Hepatic stellate cell (primary cell): ENCODE results near the gene SPSB1.
"Not testable (repeated sequence)": the region's sequence is repeated elsewhere in the genome, so short reads cannot be mapped to it uniquely, and the experiment has no call there.

Source experiments
- DNase-seq: peaks from one replicate; pipeline ENCODE4 v3.0.0; 2011; ENCODE audit warnings: low spot score

The SPSB1 gene

GRCh38 chr1:9366943-9367780 lies 74.5 kb downstream of the SPSB1 start:
- no peak for DNase-seq

- DNase-seq = no peak
Measured at GRCh38 chr1:9367806-9368205, 75.1 kb downstream of the SPSB1 start.

- DNase-seq = no peak
Measured at GRCh38 chr1:9368356-9368755, 75.7 kb downstream of the SPSB1 start.

GRCh38 chr1:9369964-9370788 lies 77.5 kb downstream of the SPSB1 start:
- no peak for DNase-seq

GRCh38 chr1:9371391-9371935 lies 78.8 kb downstream of the SPSB1 start:
- peak; percentile 48 for DNase-seq

- no peak for DNase-seq
Measured at GRCh38 chr1:9371951-9372350, 79.3 kb downstream of the SPSB1 start.

GRCh38 chr1:9373619-9374018 lies 80.9 kb downstream of the SPSB1 start:
- no peak for DNase-seq

GRCh38 chr1:9374748-9375341 lies 82.2 kb downstream of the SPSB1 start:
- DNase-seq = no peak

- no peak for DNase-seq
Measured at GRCh38 chr1:9375912-9376311, 83.2 kb downstream of the SPSB1 start.

GRCh38 chr1:9376430-9376829 lies 83.7 kb downstream of the SPSB1 start:
- DNase-seq = no peak

- peak; percentile 88 for DNase-seq
Measured at GRCh38 chr1:9376886-9377333, 84.2 kb downstream of the SPSB1 start.

- DNase-seq = no peak
Measured at GRCh38 chr1:9378801-9379200, 86.1 kb downstream of the SPSB1 start.

- DNase-seq = no peak
Measured at GRCh38 chr1:9380711-9381110, 88.0 kb downstream of the SPSB1 start.

GRCh38 chr1:9382643-9383491 lies 90.2 kb downstream of the SPSB1 start:
- DNase-seq = no peak

- DNase-seq = no peak
Measured at GRCh38 chr1:9384128-9384527, 91.4 kb downstream of the SPSB1 start.

GRCh38 chr1:9384751-9385245 lies 92.1 kb downstream of the SPSB1 start:
- no peak for DNase-seq

GRCh38 chr1:9385392-9385791 lies 92.7 kb downstream of the SPSB1 start:
- not testable (repeated sequence) for DNase-seq

- DNase-seq = no peak
Measured at GRCh38 chr1:9385801-9386573, 93.3 kb downstream of the SPSB1 start.

- peak; percentile 85 for DNase-seq
Measured at GRCh38 chr1:9388335-9389180, 95.9 kb downstream of the SPSB1 start.

- DNase-seq = no peak
Measured at GRCh38 chr1:9389968-9390367, 97.3 kb downstream of the SPSB1 start.
